HepG2 (cell line): ENCODE results near the gene GCLM. TPM values are rescaled to one million over a fixed set of nuclear protein-coding genes. Genes with fewer than 3 reads are reported as not detected.

Source experiments
- BCL6 ChIP-seq: IDR thresholded peaks from 2 replicates; pipeline ENCODE4 v1.6.1; 2016; ENCODE audit warnings: missing genetic modification reagents, missing compliant biosample characterization
- CSRNP2 ChIP-seq: sonication (generic); formaldehyde crosslinking; conservative IDR thresholded peaks from 2 replicates; pipeline ENCODE4 v1.8.0; 2022; ENCODE audit warnings: low read depth, missing genetic modification reagents
- ETV5 ChIP-seq: IDR thresholded peaks from 2 replicates; pipeline ENCODE4 v1.6.1; 2018; ENCODE audit warnings: missing biosample characterization, missing genetic modification reagents, inconsistent platforms, borderline replicate concordance
- FOXP4 ChIP-seq: sonication (generic); formaldehyde crosslinking; IDR thresholded peaks from 2 replicates; pipeline ENCODE4 v1.4.0; 2020; ENCODE audit warnings: missing genetic modification reagents
- MED1 ChIP-seq: sonication (generic); formaldehyde crosslinking; IDR thresholded peaks from 2 replicates; pipeline ENCODE4 v1.4.0; 2020; ENCODE audit warnings: missing genetic modification reagents
- PAXIP1 ChIP-seq: sonication (generic); formaldehyde crosslinking; conservative IDR thresholded peaks from 2 replicates; pipeline ENCODE4 v1.4.0; 2020; ENCODE audit warnings: mild to moderate bottlenecking, missing genetic modification reagents, moderate library complexity
- RCOR2 ChIP-seq: IDR thresholded peaks from 2 replicates; pipeline ENCODE4 v1.6.1; 2016; ENCODE audit warnings: missing biosample characterization, missing genetic modification reagents
- SALL1 ChIP-seq: sonication (generic); formaldehyde crosslinking; IDR thresholded peaks from 2 replicates; pipeline ENCODE4 v1.8.0; 2022; ENCODE audit warnings: mild to moderate bottlenecking, missing genetic modification reagents
- THAP11 ChIP-seq: IDR thresholded peaks from 2 replicates; pipeline ENCODE4 v1.6.1; 2016; ENCODE audit warnings: missing biosample characterization, missing genetic modification reagents
- ZBTB38 ChIP-seq: sonication (generic); formaldehyde crosslinking; IDR thresholded peaks from 2 replicates; pipeline ENCODE4 v1.5.1; 2020; ENCODE audit warnings: mild to moderate bottlenecking, missing genetic modification reagents
- ZHX2 ChIP-seq, 2 experiments: sonication (generic) in 1 of 2; formaldehyde crosslinking in 1 of 2; IDR thresholded peaks; 2 replicates each; pipeline versions ENCODE4 v1.6.1 to v1.9.0; 2014 to 2022; ENCODE audit warnings: antibody characterized with exemption in 1 of 2, borderline replicate concordance in 1 of 2, inconsistent platforms in 1 of 2, low read depth in 1 of 2, missing genetic modification reagents in 1 of 2
- ZNF225 ChIP-seq: sonication (generic); formaldehyde crosslinking; IDR thresholded peaks from 2 replicates; pipeline ENCODE4 v1.4.0; 2020; ENCODE audit warnings: mild to moderate bottlenecking, missing genetic modification reagents
- ZNF431 ChIP-seq: sonication (generic); formaldehyde crosslinking; IDR thresholded peaks from 2 replicates; pipeline ENCODE4 v1.9.0; 2022; ENCODE audit warnings: missing genetic modification reagents, low read depth, mild to moderate bottlenecking, borderline replicate concordance
- ZNF691 ChIP-seq: sonication (generic); formaldehyde crosslinking; IDR thresholded peaks from 2 replicates; pipeline ENCODE4 v1.4.0; 2020; ENCODE audit warnings: missing genetic modification reagents, low read depth, mild to moderate bottlenecking, borderline replicate concordance
- polyA plus RNA-seq, 8 experiments: library from polyadenylated mRNA; depleted of rRNA in 3 of 8; stranded (reverse) in 7 of 8; unstranded in 1 of 8; fragments of >200 nt; fragmentation: Illumina TruSeq in 4 of 8; extraction: Trizol in 4 of 8; gene quantifications; 2 replicates each; pipeline versions ENCODE4 v1.2.1 to v1.2.3, GENCODE V29; 2011 to 2016; ENCODE audit warnings: low read depth in 4 of 8, missing spikeins in 1 of 8, mixed read lengths in 1 of 8; ENCODE audit not compliant: insufficient read depth in 1 of 8
- total RNA-seq, 5 experiments: library from RNA; depleted of rRNA; stranded (reverse); fragments of >200 nt; fragmentation: Illumina TruSeq; extraction: Trizol; gene quantifications; 2 replicates each; pipeline ENCODE4 v1.2.3, GENCODE V29; 2016; ENCODE audit warnings: low read depth in 1 of 5

Gene GCLM
- total and polyA plus RNA-seq, 2 of the 13 experiments (the other 11 are each of a cell fraction or from before 2014, with no cell fraction given), result 8.7 to 29.9 TPM

- TF ChIP-seq BCL6 (CRISPR knock-in tag), result peak; percentile 74
- TF ChIP-seq ZBTB38 (CRISPR knock-in tag), result no peak
- peak; percentile 79 for TF ChIP-seq PAXIP1 (CRISPR knock-in tag)
- TF ChIP-seq SALL1 (CRISPR knock-in tag), result peak; percentile 61; the same call in 1 of the 2 replicates
- no peak for TF ChIP-seq ZNF691 (CRISPR knock-in tag)
- TF ChIP-seq FOXP4 (CRISPR knock-in tag), result peak; percentile 32; the same call in 1 of the 2 replicates
- no peak for TF ChIP-seq ZNF431 (CRISPR knock-in tag)
- TF ChIP-seq ZNF225 (CRISPR knock-in tag), result no peak
- peak; percentile 60 for TF ChIP-seq RCOR2 (CRISPR knock-in tag)
- TF ChIP-seq CSRNP2 (CRISPR knock-in tag), result no peak
- 0 out of 2 replicates have a peak, but pooled peaks have one; percentile 24 for TF ChIP-seq THAP11
- TF ChIP-seq MED1 (CRISPR knock-in tag), result peak; percentile 68
- no peak for TF ChIP-seq ETV5 (CRISPR knock-in tag)
- no peak for TF ChIP-seq ZHX2 (IDR thresholded peaks at IDR 0.05; ENCODE audit: low read depth)
- no peak for TF ChIP-seq ZHX2 (CRISPR knock-in tag; IDR thresholded peaks at IDR 0.05; ENCODE audit: borderline replicate concordance)
Observed at GRCh38 chr1:93905734-93906133, 3.5 kb downstream of the GCLM start (continued).
